Fibroblast of gingiva (primary cell): Measurements from ENCODE around the gene ZC3H12C.

Experiments
- DNase-seq: peaks from one replicate; pipeline ENCODE4 v3.0.0-alpha.2; 2011; ENCODE audit warnings: low read depth

The ZC3H12C gene

DNA sequence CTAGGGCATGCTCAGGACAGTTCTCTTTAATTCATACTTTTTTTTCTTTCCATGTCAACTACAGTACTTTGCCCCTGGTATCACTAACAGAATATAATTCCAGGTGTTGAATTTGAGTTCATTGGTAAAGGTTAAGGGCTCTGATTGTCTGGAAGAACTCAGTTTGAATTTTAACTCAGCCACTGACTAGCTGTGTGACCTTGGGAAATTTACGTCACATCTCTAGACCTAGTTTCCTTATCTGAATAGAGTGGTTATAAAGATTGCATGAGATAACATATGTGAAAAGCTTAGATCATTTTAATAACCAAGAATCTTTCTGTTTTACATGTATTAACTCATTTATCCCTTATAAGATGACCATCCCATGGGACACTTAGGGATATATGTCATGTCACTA, 15.8 kb upstream of the ZC3H12C start:
- DNase-seq: no peak

DNA sequence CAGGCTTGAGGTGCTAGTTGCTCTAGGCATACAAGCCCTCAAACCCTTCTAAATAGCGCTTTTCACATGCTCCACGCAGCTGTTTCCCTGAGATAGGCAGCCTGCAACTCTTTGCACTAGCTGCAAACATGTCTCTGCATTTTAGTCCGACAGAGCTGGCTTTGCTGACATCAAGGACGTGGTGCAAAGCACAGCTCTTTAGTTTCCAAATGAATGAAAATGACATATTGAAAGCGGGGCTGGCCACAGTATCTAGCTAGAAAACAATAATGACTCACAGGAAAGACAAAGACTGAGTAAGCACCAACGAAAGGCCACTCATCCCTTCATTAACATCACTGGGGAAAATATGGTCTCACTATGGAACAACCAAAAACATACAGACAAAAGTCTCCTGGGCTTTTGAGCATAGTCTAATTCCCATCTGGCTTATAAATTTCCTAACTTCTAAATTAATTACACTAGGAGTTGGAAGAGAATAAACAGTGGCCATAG, 15.3 kb upstream of the ZC3H12C start:
- peak; percentile 38 for DNase-seq

DNA sequence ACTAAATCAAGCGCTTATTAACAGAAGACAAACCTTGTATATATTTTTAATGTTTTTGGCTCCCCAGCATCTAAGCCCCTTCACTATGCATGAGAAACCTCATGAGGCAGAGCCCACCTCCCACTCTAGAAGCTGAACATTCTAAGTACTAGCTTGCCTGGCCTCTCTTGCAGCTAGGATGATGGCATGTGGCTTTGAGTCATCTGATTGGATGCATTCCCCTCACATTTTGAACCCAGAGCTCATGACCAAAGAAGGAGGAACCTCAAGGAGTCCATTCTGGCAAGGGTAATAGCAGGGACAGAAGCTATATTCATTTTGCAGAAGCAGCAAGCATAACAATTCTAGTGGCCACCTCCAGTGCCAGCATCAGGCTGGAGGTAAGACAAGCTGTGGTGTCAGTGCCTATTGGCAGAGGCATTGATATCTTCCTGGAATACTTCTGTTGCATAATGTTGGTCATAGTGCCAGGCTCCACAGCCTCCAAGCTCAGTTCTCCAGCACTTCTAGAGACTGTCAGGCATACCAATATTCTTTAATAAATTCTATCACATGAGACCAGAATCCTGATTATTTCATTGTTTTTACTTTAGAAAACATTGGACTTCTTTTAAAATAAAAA, 14.2 kb upstream of the ZC3H12C start:
- DNase-seq: no peak

DNA sequence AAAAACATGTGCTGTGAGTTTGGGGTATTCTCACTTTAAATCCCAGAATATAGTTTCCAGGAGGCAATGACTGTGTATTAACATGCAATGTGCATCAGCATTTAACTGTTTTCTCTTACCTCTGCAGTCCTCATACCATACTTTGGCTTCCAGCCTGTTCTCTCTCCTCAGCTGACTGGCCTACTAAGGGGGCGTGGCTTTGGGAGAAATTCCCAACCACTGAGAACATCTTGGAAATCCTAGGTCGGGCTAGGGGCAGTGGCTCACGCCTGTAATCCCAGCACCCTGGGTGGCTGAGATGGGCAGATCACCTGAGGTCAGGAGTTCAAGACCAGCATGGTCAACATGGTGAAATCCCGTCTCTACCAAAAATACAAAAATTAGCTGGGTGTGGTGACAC, 13.5 kb upstream of the ZC3H12C start:
- no peak for DNase-seq

DNA sequence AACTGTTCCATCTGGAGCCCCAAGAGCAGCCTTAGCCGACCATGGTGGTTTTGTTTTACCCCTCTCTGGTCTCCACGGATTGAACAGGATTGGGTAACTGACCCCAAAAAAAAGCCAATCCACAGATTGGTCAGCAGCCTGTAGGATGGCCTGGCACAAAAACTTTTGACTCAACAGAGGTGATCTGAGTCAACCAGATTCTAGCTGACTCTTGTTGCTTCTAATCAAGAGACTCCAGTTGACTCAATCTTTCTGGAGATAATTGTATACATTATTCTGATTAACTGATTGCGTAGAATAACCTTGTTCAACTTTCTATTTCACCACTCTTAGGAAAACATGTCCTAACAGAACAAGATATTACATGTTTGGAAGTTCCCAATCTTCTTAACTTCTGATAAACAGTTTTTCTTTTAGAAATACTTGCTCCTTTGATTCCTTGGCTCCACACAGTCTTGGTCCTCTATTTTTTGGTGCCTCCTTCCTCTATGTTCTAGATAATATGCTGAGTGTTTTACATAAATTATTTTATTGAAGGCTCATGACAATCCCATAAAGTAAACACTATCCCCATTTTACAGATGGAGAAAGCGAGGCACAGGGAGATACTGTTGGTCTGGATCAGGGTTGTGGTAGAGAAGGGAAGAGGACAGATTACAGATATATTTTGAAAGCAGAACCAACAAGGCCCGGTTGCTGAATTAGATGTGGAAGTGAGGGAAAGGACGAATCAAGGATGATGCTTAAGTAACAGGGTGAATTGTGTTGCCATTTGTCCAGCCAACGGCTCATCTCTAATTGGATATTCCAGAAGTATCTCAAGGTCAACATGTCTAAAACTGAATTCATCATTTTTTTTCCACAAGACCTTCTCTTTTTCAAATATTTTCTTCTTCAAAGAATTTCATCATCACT, 11.5 kb upstream of the ZC3H12C start:
- DNase-seq: peak; percentile 36

DNA sequence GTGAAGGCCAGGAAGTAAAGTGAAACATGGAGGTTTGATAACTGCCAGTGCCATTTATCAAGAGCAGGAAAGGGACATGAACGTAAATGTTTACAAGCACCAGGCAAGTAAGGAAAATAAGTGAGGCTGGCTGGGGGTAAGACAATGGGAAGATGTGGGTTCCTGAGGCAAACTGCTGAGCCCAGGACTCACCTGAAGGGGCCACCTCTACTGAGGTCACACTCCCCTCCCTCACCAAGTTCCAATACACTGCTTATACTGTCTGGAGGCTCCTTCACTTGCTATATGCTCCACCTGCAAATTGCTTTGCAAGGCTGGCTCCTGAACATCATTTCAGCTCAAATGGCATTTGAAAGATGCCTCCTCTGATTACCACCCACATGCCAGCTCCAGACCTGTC, 10.3 kb upstream of the ZC3H12C start:
- no peak for DNase-seq

DNA sequence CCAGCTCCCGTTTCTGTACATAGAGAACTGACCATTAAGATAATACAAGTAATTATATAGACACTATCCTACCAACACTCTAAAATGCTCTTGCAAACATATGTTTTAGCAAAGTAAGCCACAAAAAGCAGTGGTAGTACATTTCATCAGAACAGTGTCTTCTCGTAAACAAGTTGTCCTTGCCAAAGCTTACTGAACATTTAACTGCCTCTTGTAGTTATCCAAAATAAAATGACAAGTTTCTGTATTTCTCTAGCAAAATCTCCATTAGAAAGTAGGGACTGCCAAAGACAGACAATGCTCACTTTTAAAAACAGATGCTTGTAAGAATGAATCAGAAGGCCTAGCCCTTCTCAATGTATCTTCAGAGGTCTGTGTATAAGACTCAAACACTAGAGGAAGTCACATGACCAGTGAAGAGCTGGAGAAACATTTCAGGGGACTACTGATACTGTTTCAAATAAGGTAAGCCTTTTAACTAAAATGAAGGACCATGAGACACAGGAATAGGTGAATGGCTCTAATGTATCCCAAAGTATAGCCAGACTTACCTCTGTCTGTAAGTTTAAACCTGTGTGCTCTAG, 7.8 kb upstream of the ZC3H12C start:
- peak; percentile 63 for DNase-seq

DNA sequence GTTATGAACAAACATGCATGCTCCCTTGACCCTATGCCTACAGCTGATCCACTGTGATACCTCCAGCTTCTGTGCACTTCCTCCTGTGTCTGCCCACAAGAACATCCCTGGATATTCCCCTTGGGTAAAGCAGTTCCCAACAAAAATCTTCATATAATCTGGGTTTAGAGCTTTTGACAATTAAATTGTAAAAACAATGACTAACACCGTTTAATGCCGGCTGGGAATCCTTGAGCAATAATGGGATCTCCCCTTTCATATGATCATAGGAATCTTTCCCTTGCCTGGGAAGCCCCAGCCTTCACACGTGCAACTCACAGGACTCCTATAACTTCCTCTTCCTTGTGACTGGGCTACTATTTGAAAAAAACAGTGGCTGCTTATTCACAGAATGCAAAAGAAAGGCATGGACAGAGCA, 6.3 kb upstream of the ZC3H12C start:
- DNase-seq: peak; percentile 76

DNA sequence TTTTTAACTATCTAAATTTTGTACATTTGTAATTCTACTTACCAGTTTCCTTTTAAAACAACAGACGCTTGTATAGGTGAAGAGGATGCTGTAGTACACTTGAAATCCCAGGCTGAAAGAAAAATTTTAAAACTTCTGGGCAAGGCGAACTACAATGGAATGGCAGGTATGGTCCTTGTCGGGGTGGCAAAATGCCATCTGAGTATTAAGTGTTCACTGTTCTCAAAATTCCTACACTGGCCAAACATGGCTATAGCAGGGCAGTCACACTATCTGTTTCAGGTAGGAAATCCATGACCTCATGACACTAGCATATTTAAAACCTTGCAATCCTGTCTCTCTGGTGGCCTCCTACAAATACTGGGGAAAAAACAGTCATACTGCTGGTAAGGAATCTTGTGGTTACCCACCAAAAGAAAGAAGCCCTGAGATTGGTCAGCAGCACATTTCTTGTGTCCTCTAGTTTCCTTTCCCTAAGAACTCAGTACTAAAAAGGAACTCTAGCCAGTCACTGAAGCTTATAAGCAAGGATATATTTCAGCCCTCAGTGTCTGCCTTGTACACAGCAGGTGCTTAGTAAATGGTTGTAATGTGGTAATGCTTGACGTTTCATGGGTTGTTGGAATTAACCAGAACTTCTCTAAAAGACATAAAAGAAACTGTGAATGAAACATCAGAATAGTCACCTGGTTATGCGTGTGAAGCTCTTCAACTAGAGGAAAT, 5.2 kb upstream of the ZC3H12C start:
- peak; percentile 39 for DNase-seq

DNA sequence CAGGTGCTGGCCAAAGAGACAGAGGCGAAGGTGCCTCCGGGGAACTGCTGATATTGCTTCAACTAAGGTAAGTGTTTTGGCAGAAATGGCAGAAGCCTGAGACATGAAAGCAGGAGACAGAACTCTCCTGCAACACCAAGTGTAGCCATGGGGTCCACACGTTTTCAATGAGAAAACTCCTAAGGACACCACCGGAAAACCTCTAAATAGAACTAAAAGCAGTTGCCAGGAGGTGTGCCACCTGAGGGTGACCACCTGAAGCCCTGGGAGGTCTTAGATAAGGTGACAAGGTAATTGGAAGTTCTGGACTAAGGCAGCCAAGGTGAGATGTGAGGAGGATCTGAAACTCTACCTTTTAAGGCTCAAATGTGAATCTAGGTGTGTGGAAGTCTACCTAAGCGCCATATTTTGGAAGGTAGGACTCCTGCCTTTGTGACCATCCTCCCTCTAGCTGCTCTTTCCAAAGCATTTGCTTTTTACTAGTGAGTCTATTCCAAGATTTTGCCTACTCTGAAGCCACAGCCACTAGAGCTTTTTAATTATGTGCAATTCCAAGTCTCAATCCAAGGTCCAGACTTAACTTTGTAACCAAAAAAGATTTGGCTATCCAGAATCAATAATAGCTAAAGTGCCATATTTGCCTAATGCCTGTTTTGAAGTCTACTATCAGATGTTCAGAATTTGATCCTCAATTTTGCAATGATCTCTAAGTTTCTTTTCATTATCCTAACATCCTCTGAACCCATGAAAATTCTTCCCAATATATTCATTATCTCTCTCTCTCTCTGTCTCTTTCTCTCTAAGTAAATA, 4.5 kb upstream of the ZC3H12C start:
- DNase-seq: no peak

DNA sequence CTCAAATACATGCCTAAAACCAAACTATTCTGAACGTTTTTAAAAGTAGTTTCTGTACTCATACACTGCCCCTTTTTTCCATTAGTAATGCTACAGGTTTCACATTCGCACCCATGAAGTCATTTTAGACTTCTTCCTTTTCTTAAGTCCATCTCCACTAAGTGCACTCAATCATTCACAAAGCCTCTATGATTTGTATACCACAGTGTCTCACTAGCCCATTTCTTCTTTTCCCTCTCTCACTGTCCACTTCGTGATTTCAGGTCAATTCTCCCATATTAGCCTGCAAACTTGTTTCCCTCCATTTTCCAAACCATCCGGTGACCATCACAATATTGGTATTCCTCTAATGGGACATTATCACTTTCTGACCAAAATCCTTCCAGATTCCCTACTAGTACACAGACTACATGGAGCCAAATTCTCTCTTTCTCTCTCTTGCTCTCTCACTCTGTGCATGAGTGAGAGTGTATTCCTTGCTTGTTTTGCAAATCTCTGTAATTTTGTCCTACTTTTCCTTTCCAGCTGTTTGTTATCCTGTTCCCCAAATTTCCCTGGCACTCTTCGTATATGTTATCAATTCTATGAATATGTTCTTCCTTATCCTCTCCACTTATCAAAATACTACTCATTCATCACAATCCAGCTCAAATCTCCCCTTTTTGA, 3.4 kb upstream of the ZC3H12C start:
- DNase-seq: no peak

DNA sequence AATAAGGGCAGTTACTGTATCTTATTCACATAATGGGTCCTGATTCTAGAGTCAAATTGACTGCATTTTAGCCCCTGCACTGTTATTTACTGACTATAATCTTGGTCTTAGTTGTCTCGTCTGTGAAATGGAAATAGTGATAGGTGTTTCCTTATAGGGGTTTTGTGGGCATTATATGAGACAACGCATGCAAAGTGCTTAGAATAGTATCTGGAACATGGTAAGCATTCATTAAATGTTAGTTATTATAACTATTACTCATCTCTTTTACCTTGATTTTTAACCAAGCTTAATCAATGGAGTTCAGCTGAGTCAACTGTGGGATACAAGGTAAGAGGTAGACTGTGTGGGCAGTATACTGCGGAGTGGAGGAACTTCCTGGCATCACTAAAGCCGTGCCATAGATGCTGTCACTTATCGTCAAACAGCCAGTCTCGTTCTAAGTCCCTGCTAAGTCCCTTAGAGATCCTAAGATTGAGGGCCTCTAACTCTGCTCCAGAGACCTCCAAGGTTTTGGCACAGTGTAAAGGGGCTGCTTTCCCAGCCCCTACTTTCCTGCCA, 2.6 kb upstream of the ZC3H12C start:
- no peak for DNase-seq

DNA sequence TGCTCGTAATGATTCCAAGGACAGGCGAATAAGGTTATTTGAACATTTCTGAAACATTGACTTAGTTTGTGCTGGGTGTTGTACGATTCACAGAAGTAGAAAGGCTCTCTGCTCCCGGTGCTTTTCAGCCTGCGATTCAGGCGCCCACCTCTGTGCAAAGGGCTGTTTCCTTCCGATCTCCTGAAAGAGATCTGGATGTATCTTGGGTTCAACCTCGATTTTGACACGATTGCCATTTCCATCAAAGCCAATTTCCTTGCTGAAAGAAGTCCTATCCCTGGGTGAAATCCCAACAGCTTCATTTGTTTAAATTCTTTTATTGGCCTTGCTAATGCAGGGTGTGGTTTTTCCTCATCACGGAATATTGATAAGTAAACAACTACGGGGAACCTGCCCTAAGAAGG, 1.1 kb upstream of the ZC3H12C start:
- DNase-seq: peak; percentile 17

DNA sequence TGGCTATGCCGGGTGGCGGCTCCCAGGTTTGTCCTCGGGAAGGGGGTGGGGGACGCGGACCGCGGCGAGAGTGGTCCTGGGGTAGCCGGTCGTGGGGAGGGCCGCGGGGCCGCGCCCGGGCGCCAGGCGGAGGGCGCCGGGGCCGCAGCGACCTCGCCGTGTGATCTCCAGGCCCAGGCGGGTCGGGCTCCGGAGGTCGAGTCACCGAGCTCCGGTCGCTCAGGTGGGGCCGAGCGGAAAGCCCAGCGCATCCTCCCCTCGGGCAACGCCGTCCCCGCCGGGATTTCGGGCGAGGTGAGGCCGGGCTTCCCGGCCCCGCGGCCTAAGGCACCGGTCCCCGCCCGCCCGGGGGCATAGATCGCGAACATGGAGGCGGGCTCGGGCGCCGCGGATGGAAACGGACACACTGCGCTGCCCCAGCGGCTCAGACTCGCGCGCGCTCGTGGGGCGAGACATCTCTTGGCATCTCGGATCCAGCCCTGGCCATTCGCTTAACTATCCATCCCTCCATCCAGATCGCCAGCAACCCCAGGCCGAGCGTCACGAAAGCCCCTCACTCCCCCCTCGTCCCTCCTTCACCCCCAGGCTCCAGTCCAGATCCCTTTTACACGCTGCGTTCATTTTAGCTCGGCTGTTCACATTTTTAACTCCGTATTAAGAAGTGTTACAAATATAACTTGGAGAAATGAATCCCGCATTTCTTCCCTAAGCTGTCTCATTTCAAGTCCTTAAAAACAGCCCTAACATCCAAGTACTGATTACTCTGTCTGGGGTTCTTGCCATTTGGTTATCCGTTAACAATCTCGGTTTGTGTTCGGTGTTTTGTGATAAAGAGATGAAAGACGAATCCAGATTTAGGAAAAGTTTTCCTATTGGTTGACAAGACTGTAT, 460 bp downstream of the ZC3H12C start:
- peak; percentile 74 for DNase-seq

DNA sequence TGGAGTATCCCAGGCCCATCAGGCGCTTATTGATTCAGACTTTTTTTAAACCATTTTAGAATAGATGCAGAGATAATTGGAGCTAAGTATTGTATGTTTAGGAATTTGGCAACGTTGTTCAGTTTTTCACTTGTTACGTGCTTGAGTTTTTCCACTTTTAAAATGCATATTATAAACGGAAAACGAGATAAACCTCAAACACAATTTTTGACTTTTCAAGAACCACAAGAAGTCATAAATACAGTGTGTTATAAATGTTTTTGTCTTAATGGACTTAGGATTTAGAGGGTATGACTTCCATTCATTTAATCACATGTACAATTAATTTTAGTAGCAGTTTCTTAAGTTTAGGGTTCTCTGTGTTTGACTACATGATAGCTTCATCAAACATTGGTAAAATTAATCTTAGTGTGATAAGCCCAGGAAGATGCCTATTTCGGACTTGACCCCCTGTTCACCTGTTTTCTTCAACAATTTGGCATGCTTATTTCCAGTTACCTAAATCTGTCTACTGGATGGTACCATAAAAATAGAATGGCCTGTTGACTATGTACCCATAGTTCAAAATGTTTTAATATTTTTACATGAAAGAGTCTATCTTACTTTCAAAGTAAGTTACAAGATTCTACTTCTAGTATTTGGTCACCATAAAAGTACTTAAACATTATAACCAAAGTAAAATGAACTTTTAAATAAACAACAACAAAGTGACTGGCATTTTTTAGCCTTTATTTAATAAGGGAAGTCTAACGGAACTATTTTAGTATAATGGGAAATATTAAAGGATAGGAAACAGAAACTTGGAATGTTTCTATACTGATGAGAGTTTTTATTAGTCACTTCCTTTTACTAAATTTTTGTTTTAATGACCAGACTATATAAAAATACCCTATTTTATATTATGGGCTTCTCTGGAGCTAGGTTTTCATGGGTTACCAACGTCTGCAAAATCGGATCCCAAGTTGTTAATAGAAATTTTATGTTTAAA, 1.4 kb downstream of the ZC3H12C start:
- no peak for DNase-seq

DNA sequence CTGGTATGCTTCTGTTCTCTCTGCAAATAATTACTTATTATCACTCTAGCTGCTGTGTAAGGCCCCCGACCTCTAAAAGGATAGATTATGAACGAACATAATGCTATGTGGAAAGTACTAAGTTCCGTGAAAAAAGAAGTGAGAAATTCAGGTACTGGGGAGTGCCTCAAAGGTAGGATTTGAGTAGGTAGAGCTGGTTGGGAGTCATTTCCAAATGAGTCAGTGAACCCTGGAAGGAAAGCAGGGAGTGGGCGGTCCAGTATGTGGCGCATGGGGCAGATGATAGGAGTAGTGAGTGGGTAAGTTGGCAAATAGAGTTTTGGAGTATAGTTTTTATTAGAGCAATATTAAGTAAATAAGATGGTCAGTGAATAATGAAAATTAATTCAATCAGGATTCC, 2.4 kb downstream of the ZC3H12C start:
- DNase-seq: no peak

DNA sequence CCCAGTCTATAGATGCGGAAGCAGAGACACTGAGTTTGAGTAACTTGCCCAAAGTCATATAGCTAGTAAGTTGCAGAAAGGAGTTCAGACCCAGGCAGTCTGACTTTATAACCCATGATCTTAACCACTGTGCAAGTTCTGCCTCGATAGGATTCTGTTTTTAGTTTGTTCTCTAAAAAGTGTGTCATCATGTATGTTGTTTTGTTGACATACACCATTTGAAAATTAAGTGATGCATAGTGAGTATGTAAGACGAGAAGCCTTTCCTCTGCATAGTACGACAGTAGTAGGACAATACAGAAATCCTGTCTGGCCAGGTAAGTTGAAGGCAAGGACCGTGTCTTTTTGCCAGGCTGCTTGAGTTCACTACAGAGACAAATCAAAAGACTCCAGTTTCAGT, 3.3 kb downstream of the ZC3H12C start:
- no peak for DNase-seq

DNA sequence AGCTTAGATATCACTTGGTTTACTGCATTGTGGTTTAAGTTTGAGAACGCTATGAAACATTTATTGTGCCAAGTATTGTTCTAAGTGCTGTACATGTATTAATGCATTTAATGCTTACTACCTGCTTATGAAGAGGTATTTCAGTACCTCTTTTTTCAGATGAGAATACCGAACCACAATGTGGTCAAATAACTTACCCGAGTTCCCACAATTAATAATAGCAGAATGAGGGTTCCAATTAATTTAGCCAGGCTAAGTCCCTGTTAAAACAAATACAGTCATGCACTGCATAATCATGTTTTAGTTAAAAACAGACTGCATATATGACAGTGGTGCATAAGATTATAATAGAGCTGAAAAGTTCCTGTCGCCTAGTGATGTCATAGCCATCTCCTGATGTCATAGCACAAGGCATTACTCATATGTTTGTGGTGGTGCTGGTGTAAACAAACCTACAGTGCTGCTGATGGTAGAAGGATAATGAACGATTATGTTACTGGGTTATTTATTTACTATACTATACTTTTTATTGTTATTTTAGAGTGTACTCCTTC, 4.3 kb downstream of the ZC3H12C start:
- peak; percentile 22 for DNase-seq
